Esophagus muscularis mucosa (tissue), 4 donors: ENCODE measurements around the gene ATF6B. TPM values are rescaled to one million over a fixed set of nuclear protein-coding genes. Genes with fewer than 3 reads are reported as not detected.
"Not testable (repeated sequence)": the region's sequence is repeated elsewhere in the genome, so short reads cannot be mapped to it uniquely, and the experiment has no call there.

Experiments
- DNase-seq: peaks from one replicate; pipeline ENCODE4 v3.0.0-alpha.2; 2017; ENCODE audit errors: extremely low spot score
- H3K27ac ChIP-seq, 4 donors: fragments of 200-600 bp; sonication (generic); replicated peaks in 1 of 4; 1 replicate in 3 of 4; 2 replicates in 1 of 4; pipeline ENCODE4 v1.5.1; 2016 to 2019; ENCODE audit warnings: mild to moderate bottlenecking in 1 of 4
- H3K27me3 ChIP-seq, 4 donors: fragments of 200-600 bp; sonication (generic); one replicate each; pipeline versions ENCODE4 v1.5.1 to v1.6.0; 2016 to 2019
- H3K36me3 ChIP-seq, 4 donors: fragments of 200-600 bp; sonication (generic); one replicate each; pipeline ENCODE4 v1.5.1; 2016 to 2019
- H3K4me1 ChIP-seq, 4 donors: fragments of 200-600 bp; sonication (generic); one replicate each; pipeline ENCODE4 v1.5.1; 2016 to 2019
- H3K4me3 ChIP-seq, 4 donors: fragments of 200-600 bp; sonication (generic); 1 replicate in 2 of 4; 2 replicates in 2 of 4; pipeline ENCODE4 v1.5.1; 2016 to 2019; ENCODE audit warnings: mild to moderate bottlenecking in 4 of 4, moderate library complexity in 1 of 4
- H3K9me3 ChIP-seq, 4 donors: fragments of 200-600 bp; sonication (generic); 1 replicate in 3 of 4; 2 replicates in 1 of 4; pipeline ENCODE4 v1.5.1; 2016 to 2019
- CTCF ChIP-seq, 3 experiments: fragments of 200-600 bp in 2 of 3; fragments of 450-650 bp in 1 of 3; sonication (generic) in 2 of 3; IDR thresholded peaks; one replicate each; pipeline ENCODE4 v1.5.1; 2017 to 2019; ENCODE audit warnings: antibody characterized with exemption in 3 of 3, mild to moderate bottlenecking in 2 of 3, moderate library complexity in 1 of 3
- EP300 ChIP-seq: sonication (generic); formaldehyde crosslinking; IDR thresholded peaks from one replicate; pipeline ENCODE4 v1.6.1; 2017; ENCODE audit warnings: antibody characterized with exemption
- POLR2A ChIP-seq: fragments of 450-650 bp; IDR thresholded peaks from one replicate; pipeline ENCODE4 v1.6.1; 2017; ENCODE audit warnings: antibody characterized with exemption, moderate library complexity, mild to moderate bottlenecking, low read depth
- POLR2AphosphoS5 ChIP-seq, 2 donors: sonication (generic); formaldehyde crosslinking; IDR thresholded peaks; one replicate each; pipeline ENCODE4 v1.6.1; 2017; ENCODE audit warnings: antibody characterized with exemption in 2 of 2
- WGBS: methylation state at CpG from one replicate; pipeline ENCODE4 v1.1.5; 2018; 5-methylcytosine and 5-hydroxymethylcytosine counted together
- intact Hi-C: fragments of 100-400 bp; cut with DNase I; formaldehyde crosslinking; loops from one replicate; pipeline ENCODE4 v1.15.1; 2023
- small RNA-seq, 3 donors: library from RNA; depleted of rRNA; stranded (forward); fragments of <200 nt; gene quantifications; one replicate each; pipeline ENCODE3, GENCODE V24; 2016
- total RNA-seq, 4 donors: library from RNA; depleted of rRNA; stranded (reverse); fragments of >200 nt; gene quantifications; one replicate each; pipeline versions ENCODE4 v1.1.0 to v1.2.1, GENCODE V29; 2016

The ATF6B gene
- total RNA-seq, 4 donors from 2014 or later: 17.7 to 37.4 (median 27.2) TPM

DNA sequence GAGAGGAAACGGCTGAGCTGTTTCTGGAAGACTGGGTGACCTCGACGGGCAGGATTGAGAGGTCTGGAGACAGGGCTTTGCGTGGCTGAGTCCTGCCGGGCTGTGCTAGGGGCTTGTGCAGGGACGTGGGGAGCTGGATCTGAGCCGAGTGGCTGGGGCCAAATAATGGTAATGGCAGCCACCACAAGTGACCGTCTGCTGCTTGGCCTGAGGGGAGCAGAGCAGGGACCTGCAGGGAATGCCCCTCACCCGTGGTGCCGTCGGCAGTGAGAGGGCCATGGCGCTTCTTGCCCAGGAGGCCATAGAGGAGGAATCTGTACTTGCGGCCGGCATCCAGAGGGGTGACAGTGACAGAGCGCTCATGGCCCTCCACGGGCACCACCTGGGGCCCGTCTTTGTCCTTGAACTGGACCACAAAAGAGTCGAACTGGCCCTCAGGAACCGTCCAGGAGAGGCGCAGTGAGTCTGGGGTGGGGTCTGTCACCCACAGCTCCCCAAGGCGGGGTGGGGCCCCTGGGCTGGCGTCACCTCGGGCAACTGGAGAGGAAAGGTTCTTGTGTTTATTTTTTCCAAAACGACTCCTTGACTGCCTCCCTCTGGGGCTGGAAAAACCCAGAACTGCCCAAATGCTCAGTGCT lies 58.0 kb downstream of the ATF6B start:
- DNase-seq: no peak
- TF ChIP-seq POLR2AphosphoS5 (IDR thresholded peaks at IDR 0.05) (no peak), CTCF (IDR thresholded peaks at IDR 0.05) (no peak), EP300 (no peak), POLR2A (no peak)
- Histone ChIP-seq H3K27ac (peak overlapping the region; percentile 49 to 74 (median 68)), H3K36me3 (peaks cover 9 to 95% (median 64%) of the 10 kb centered on the region in 4 donors), H3K4me1 (peaks cover 0 to 11% (median 6%) of the 10 kb centered on the region in 4 donors), H3K27me3 (no peaks in the 10 kb centered on the region), H3K4me3 (no peak overlapping the region), H3K9me3 (no peaks in the 10 kb centered on the region)
- intact Hi-C loops: no loop called here
- WGBS: 78% methylated on average over 24 of the region's 24 CpGs

DNA sequence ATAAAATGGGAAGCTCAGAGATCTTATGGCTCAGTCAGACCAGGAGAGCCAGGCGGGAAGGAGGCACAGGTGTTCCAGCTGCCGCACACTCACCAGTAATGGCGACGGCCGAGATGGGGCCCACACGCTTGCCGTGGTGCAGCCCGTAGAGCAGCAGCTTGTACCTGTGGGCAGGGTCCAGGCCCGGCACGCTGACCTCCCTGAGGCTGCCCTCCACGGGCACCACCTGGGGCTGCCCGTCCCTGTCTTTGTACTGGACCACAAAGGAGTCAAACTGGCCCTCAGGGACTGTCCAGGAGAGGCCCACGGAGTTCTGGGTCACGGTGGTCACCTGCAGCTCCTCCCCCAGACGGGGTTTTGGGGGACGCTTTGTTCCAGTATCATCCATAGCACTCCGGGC lies 58.6 kb downstream of the ATF6B start:
- peak overlapping the region in 3 of 4 donors; percentile 49 to 74 (median 63) for H3K27ac ChIP-seq
- TF ChIP-seq POLR2A (no peak), CTCF (IDR thresholded peaks at IDR 0.05) (no peak), POLR2AphosphoS5 (IDR thresholded peaks at IDR 0.05) (no peak), EP300 (no peak)
- no peak overlapping the region for H3K4me3 ChIP-seq
- H3K36me3 ChIP-seq: peaks cover 13 to 95% (median 67%) of the 10 kb centered on the region in 4 donors
- 93% methylated on average over 10 of the region's 17 CpGs for WGBS
- H3K9me3 ChIP-seq: no peaks in the 10 kb centered on the region
- DNase-seq: no peak
- H3K4me1 ChIP-seq: peaks cover 0 to 11% (median 6%) of the 10 kb centered on the region in 4 donors
- intact Hi-C loops: no loop called here
- H3K27me3 ChIP-seq: no peaks in the 10 kb centered on the region

GRCh38 chr6:32068867-32069266 lies 59.2 kb downstream of the ATF6B start:
- WGBS: 93% methylated on average over 14 of the region's 14 CpGs
- no peak for TF ChIP-seq POLR2AphosphoS5 (IDR thresholded peaks at IDR 0.05)
- TF ChIP-seq CTCF (IDR thresholded peaks at IDR 0.05): no peak
- no peak for TF ChIP-seq EP300
- no peak for TF ChIP-seq POLR2A
- peaks cover 14 to 94% (median 64%) of the 10 kb centered on the region in 4 donors for H3K36me3 ChIP-seq

GRCh38 chr6:32068315-32068714 lies 59.7 kb downstream of the ATF6B start:
- H3K4me3 ChIP-seq, H3K9me3 ChIP-seq, DNase-seq, H3K27me3 ChIP-seq, H3K4me1 ChIP-seq, intact Hi-C loops, H3K27ac ChIP-seq: not testable (repeated sequence)
- 94% methylated on average over 9 of the region's 13 CpGs for WGBS
- H3K36me3 ChIP-seq: peaks cover 14 to 93% (median 63%) of the 10 kb centered on the region in 4 donors

More at GRCh38 chr6:32068867-32069266, 59.2 kb downstream of the ATF6B start:
- DNase-seq: no peak
- H3K4me3 ChIP-seq: no peak overlapping the region
- H3K9me3 ChIP-seq: no peaks in the 10 kb centered on the region
- H3K4me1 ChIP-seq: peaks cover 0 to 11% (median 6%) of the 10 kb centered on the region in 4 donors
- no peaks in the 10 kb centered on the region for H3K27me3 ChIP-seq
- H3K27ac ChIP-seq: no peak overlapping the region
- intact Hi-C loops: no loop called here

DNA sequence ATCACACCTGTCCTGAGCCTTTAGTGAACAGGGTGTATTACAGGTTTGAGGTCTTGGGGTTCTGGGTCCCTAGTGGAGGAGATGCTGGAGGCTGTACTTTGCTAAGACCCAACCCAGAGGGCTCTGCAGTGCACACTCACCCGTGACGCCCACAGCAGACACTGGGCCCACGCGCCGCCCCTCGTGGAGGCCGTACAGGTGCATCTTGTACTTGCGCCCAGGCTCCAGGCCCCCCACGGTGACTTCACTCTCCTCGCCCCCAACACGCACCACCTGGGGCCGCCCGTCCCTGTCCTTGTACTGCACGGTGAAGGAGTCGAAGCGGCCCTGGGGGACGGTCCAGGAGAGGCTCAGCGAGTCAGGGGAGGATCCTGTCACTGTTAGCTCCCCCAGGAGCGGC lies 60.5 kb downstream of the ATF6B start:
- DNase-seq, intact Hi-C loops: not testable (repeated sequence)
- 87% methylated on average over 14 of the region's 19 CpGs for WGBS

More for the DNA sequence above, 60.5 kb downstream of the ATF6B start:
- not testable (repeated sequence) for H3K27me3 ChIP-seq, H3K4me3 ChIP-seq, H3K9me3 ChIP-seq, H3K27ac ChIP-seq, H3K4me1 ChIP-seq
- H3K36me3 ChIP-seq: peaks cover 18 to 88% (median 57%) of the 10 kb centered on the region in 4 donors

Small RNA genes within 50 kb of the gene (small RNA-seq; reads per million reads assigned to genes)
- 0 reads per million in 3 donors for gene RNA5SP206

Other genes with a start within 250 kb of the ATF6B start
- gene SLC44A4, start 249.2 kb downstream of the ATF6B start, total RNA-seq: under 1 TPM in 2 of 4 donors, not detected in 2; 0.19 to 0.80 TPM
- gene EHMT2, start 230.5 kb downstream of the ATF6B start, total RNA-seq: 10 to 100 TPM; 25.7 to 48.4 (median 38.1) TPM
- 1 to 10 TPM in 3 of 4 donors, under 1 TPM in 1; 0.66 to 2.5 (median 1.6) TPM for gene ZBTB12, start 226.2 kb downstream of the ATF6B start, total RNA-seq
- 10 to 100 TPM in 3 of 4 donors, 1 to 10 TPM in 1; 10.0 to 15.4 (median 12.6) TPM for gene C2, start 200.5 kb downstream of the ATF6B start, total RNA-seq
- gene CFB, start 182.2 kb downstream of the ATF6B start, total RNA-seq: 10 to 100 TPM; 11.6 to 28.7 (median 12.7) TPM
- gene NELFE, start 169.3 kb downstream of the ATF6B start, total RNA-seq: 10 to 100 TPM; 79.3 to 81.7 (median 81.1) TPM
- gene SKIC2, start 169.1 kb downstream of the ATF6B start, total RNA-seq: 10 to 100 TPM; 23.3 to 33.2 (median 28.5) TPM
- gene DXO, start 156.1 kb downstream of the ATF6B start, total RNA-seq: 10 to 100 TPM; 12.9 to 18.4 (median 15.9) TPM
- 100 to 1,000 TPM in 2 of 4 donors, 10 to 100 TPM in 2; 31.6 to 187 (median 98.2) TPM for gene C4A, start 146.2 kb downstream of the ATF6B start, total RNA-seq
- 100 to 1,000 TPM in 1 of 4 donors, 10 to 100 TPM in 3; 45.3 to 203 (median 75.8) TPM for gene C4B, start 113.5 kb downstream of the ATF6B start, total RNA-seq
- gene CYP21A2, start 89.8 kb downstream of the ATF6B start, total RNA-seq: 1 to 10 TPM in 3 of 4 donors, under 1 TPM in 1; 0.33 to 3.7 (median 1.9) TPM
- 100 to 1,000 TPM; 223 to 525 (median 326) TPM for gene TNXB, start 18.9 kb downstream of the ATF6B start, total RNA-seq
- gene FKBPL, start 2.0 kb upstream of the ATF6B start, total RNA-seq: 1 to 10 TPM; 2.7 to 6.3 (median 3.9) TPM
- 1 to 10 TPM; 2.7 to 4.4 (median 4.0) TPM for gene PRRT1, start 23.7 kb upstream of the ATF6B start, total RNA-seq
- gene PPT2, start 25.9 kb upstream of the ATF6B start, total RNA-seq: 10 to 100 TPM; 14.9 to 31.4 (median 20.8) TPM
- 10 to 100 TPM in 2 of 4 donors, 1 to 10 TPM in 2; 8.1 to 20.7 (median 13.9) TPM for gene EGFL8, start 36.3 kb upstream of the ATF6B start, total RNA-seq
- gene AGPAT1, start 47.8 kb upstream of the ATF6B start, total RNA-seq: 10 to 100 TPM; 52.7 to 76.7 (median 68.9) TPM
- 10 to 100 TPM; 76.2 to 91.4 (median 88.5) TPM for gene RNF5, start 50.2 kb upstream of the ATF6B start, total RNA-seq
- gene AGER, start 56.0 kb upstream of the ATF6B start, total RNA-seq: 1 to 10 TPM in 3 of 4 donors, under 1 TPM in 1; 0.83 to 5.9 (median 3.8) TPM
- 10 to 100 TPM; 43.6 to 95.9 (median 59.3) TPM for gene PBX2, start 62.0 kb upstream of the ATF6B start, total RNA-seq
- gene GPSM3, start 64.4 kb upstream of the ATF6B start, total RNA-seq: 10 to 100 TPM in 1 of 4 donors, 1 to 10 TPM in 3; 5.7 to 17.4 (median 8.6) TPM
- 10 to 100 TPM; 16.6 to 30.6 (median 19.8) TPM for gene NOTCH4, start 95.8 kb upstream of the ATF6B start, total RNA-seq
- gene TSBP1, start 243.7 kb upstream of the ATF6B start, total RNA-seq: not detected